GM23248 (cell line): ENCODE results near the gene CSMD2. TPM values are rescaled to one million over a fixed set of nuclear protein-coding genes. Genes with fewer than 3 reads are reported as not detected.

Experiments
- DNase-seq: peaks from one replicate; pipeline ENCODE4 v3.0.0-alpha.2; 2015
- H2AFZ ChIP-seq: fragments of 200-600 bp; sonication (generic); 2 replicates; pipeline ENCODE4 v1.6.1; 2016; ENCODE audit warnings: antibody characterized with exemption
- H3F3A ChIP-seq: fragments of 200-600 bp; sonication (generic); 2 replicates; pipeline ENCODE4 v1.6.1; 2016; ENCODE audit warnings: mild to moderate bottlenecking, antibody characterized with exemption, mixed run types; ENCODE audit not compliant: insufficient read depth
- H3K27ac ChIP-seq: fragments of 200-600 bp; sonication (generic); 2 replicates; pipeline ENCODE4 v1.5.1; 2016; ENCODE audit warnings: mild to moderate bottlenecking
- H3K27me3 ChIP-seq: fragments of 200-600 bp; sonication (generic); replicated peaks from 2 replicates; pipeline ENCODE4 v1.6.1; 2016; ENCODE audit warnings: mild to moderate bottlenecking; ENCODE audit not compliant: insufficient read depth
- H3K36me3 ChIP-seq: fragments of 200-600 bp; sonication (generic); 2 replicates; pipeline ENCODE4 v1.6.1; 2016; ENCODE audit warnings: low read depth, mild to moderate bottlenecking
- H3K4me1 ChIP-seq: fragments of 200-600 bp; sonication (generic); 2 replicates; pipeline ENCODE4 v1.6.1; 2016; ENCODE audit warnings: mild to moderate bottlenecking; ENCODE audit not compliant: insufficient read depth
- H3K4me2 ChIP-seq: fragments of 200-600 bp; sonication (generic); one replicate; pipeline ENCODE4 v1.6.1; 2016; ENCODE audit warnings: mild to moderate bottlenecking; ENCODE audit not compliant: unreplicated experiment
- H3K4me3 ChIP-seq: fragments of 200-600 bp; sonication (generic); 2 replicates; pipeline ENCODE4 v1.5.1; 2016; ENCODE audit warnings: mild to moderate bottlenecking
- H3K79me2 ChIP-seq: fragments of 200-600 bp; sonication (generic); 2 replicates; pipeline ENCODE4 v1.6.1; 2016; ENCODE audit warnings: mild to moderate bottlenecking; ENCODE audit not compliant: insufficient read depth
- H3K9ac ChIP-seq: fragments of 200-600 bp; sonication (generic); 2 replicates; pipeline ENCODE4 v1.6.1; 2016; ENCODE audit warnings: mild to moderate bottlenecking
- H3K9me2 ChIP-seq: fragments of 200-600 bp; sonication (generic); 2 replicates; pipeline ENCODE4 v1.6.1; 2016; ENCODE audit warnings: mixed run types, mild to moderate bottlenecking, moderate library complexity; ENCODE audit not compliant: insufficient read depth
- H3K9me3 ChIP-seq: fragments of 200-600 bp; sonication (generic); one replicate; pipeline ENCODE4 v1.6.1; 2017; ENCODE audit warnings: low read depth
- H4K20me1 ChIP-seq: fragments of 200-600 bp; sonication (generic); 2 replicates; pipeline ENCODE4 v1.6.0; 2016; ENCODE audit not compliant: insufficient read depth
- EZH2 ChIP-seq: fragments of 200-600 bp; sonication (generic); IDR thresholded peaks from 2 replicates; pipeline ENCODE4 v1.6.1; 2018; ENCODE audit warnings: antibody characterized with exemption, mild to moderate bottlenecking; ENCODE audit not compliant: insufficient read depth, poor library complexity, severe bottlenecking
- EZH2phosphoT487 ChIP-seq: fragments of 200-600 bp; sonication (generic); IDR thresholded peaks from 2 replicates; pipeline ENCODE4 v1.6.1; 2018; ENCODE audit warnings: antibody characterized with exemption, moderate library complexity, mild to moderate bottlenecking, low read depth; ENCODE audit not compliant: insufficient read depth
- WGBS, 2 experiments: methylation state at CpG; one replicate each; pipeline ENCODE4 v1.1.6; 2015 to 2017; ENCODE audit warnings: low lambda C conversion rate in 2 of 2, low coverage in 1 of 2; ENCODE audit errors: missing lambda C conversion rate in 2 of 2; 5-methylcytosine and 5-hydroxymethylcytosine counted together
- in situ Hi-C: fragments of 300-500 bp; cut with MboI; formaldehyde crosslinking; loops from 2 replicates; pipeline ENCODE4 v1.15.0; 2020
- polyA plus RNA-seq: library from polyadenylated mRNA; unstranded; fragments of >200 nt; fragmentation: Nextera tagmentation; extraction: Ambion mirVana; gene quantifications from 2 replicates; pipeline ENCODE4 v1.2.1, GENCODE V29; 2016
- total RNA-seq: library from RNA; depleted of rRNA; stranded (reverse); fragments of >200 nt; shearing (Covaris generic); gene quantifications from 2 replicates; pipeline ENCODE4 v1.2.3, GENCODE V29; 2014

The CSMD2 gene
- total and polyA plus RNA-seq, 2 experiments from 2014 or later, result 4.5 to 7.1 TPM

DNA sequence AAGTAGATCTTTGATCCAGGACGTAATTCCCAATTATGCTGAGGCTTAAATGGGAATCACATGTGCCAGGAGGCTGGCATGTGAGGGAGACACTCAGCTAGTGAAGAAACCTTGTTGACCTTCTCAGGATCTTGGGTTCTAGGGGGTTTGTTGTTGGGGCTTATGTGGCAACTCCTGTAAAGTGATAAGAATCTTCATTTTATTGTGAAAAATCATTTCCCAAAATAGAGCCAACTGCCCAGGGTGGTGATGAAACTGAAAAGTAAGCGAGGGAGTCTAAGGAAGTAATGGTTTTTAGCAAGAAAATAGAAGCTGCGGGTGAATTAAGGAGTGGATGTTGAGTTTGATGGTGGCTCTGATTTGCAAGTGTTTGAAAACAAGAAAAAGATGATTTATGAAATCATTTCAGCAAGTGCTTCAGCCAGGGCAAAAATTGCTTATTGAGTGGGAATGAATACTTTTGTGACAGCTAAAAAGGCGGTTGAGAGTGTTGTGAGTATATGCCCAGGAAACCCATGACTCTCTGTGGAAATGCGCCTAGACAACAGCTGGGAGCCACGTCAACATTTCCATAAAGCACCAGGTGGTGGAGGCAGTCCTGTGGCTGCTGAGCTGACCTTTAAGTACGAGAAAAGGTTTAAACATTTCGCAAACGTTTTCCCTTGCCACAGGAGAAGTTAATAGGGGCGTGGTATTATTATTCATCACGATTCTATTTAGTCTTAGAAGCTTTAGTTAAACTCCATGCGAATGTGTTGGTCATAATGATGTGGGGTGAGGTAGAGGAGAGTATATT, 198.5 kb downstream of the CSMD2 start:
- Histone ChIP-seq H3K4me2 (peak overlapping the region; percentile 20), H3K27ac (peak overlapping the region; percentile 75), H3K9me3 (no peaks in the 10 kb centered on the region), H3K36me3 (no peaks in the 10 kb centered on the region), H3F3A (peaks cover 22% of the 10 kb centered on the region), H4K20me1 (no peaks in the 10 kb centered on the region), H3K9ac (peak overlapping the region; percentile 57), H3K9me2 (no peaks in the 10 kb centered on the region), H3K4me3 (no peak overlapping the region), H3K4me1 (peaks cover 37% of the 10 kb centered on the region), H3K79me2 (no peaks in the 10 kb centered on the region), H2AFZ (no peak overlapping the region), H3K27me3 (no peaks in the 10 kb centered on the region)
- WGBS, 2 experiments, result 20% methylated on average over 12 of the region's 12 CpGs
- in situ Hi-C loops, result no loop called here
- TF ChIP-seq EZH2 (no peak), EZH2phosphoT487 (no peak)
- DNase-seq, result peak; percentile 95

GRCh38 chr1:33965086-33965485, 199.9 kb downstream of the CSMD2 start:
- 98% methylated on average over 3 of the region's 3 CpGs for WGBS, 2 experiments
- Histone ChIP-seq H3K4me1 (peaks cover 27% of the 10 kb centered on the region), H3K36me3 (no peaks in the 10 kb centered on the region), H3K79me2 (no peaks in the 10 kb centered on the region), H4K20me1 (no peaks in the 10 kb centered on the region), H3K27me3 (no peaks in the 10 kb centered on the region), H3K27ac (peak overlapping the region; percentile 75; the same call in 1 of the 2 replicates), H3K9me3 (no peaks in the 10 kb centered on the region), H3F3A (peaks cover 16% of the 10 kb centered on the region), H3K9me2 (no peaks in the 10 kb centered on the region), H2AFZ (no peak overlapping the region), H3K4me2 (no peak overlapping the region), H3K4me3 (no peak overlapping the region), H3K9ac (no peak overlapping the region)
- TF ChIP-seq EZH2phosphoT487, result no peak
- in situ Hi-C loops, result no loop called here
- peak; percentile 38 for DNase-seq

- Histone ChIP-seq H3F3A (peaks cover 14% of the 10 kb centered on the region), H3K4me2 (no peak overlapping the region), H3K4me1 (peaks cover 22% of the 10 kb centered on the region), H3K9me3 (no peaks in the 10 kb centered on the region), H3K79me2 (no peaks in the 10 kb centered on the region), H3K9me2 (no peaks in the 10 kb centered on the region), H3K27me3 (no peaks in the 10 kb centered on the region), H3K36me3 (no peaks in the 10 kb centered on the region), H4K20me1 (no peaks in the 10 kb centered on the region), H3K9ac (no peak overlapping the region), H3K27ac (no peak overlapping the region), H3K4me3 (no peak overlapping the region), H2AFZ (no peak overlapping the region)
- no peak for DNase-seq
- WGBS, 2 experiments, result 86 to 92% methylated on average over 4 of the region's 4 CpGs
- in situ Hi-C loops, result no loop called here
- TF ChIP-seq EZH2 (no peak), EZH2phosphoT487 (no peak)
Observed at GRCh38 chr1:33962061-33962460, 203.0 kb downstream of the CSMD2 start.

- Histone ChIP-seq H3K4me2 (no peak overlapping the region), H2AFZ (no peak overlapping the region), H3K79me2 (no peaks in the 10 kb centered on the region), H3K9me3 (no peaks in the 10 kb centered on the region), H4K20me1 (no peaks in the 10 kb centered on the region), H3K27ac (no peak overlapping the region), H3K4me1 (peaks cover 4% of the 10 kb centered on the region; the same call in 1 of the 2 replicates), H3K9me2 (no peaks in the 10 kb centered on the region), H3K27me3 (no peaks in the 10 kb centered on the region), H3F3A (0 out of 2 replicates have a peak, but pooled peaks cover under 1% of the 10 kb centered on the region), H3K36me3 (no peaks in the 10 kb centered on the region), H3K9ac (no peak overlapping the region), H3K4me3 (no peak overlapping the region)
- TF ChIP-seq EZH2, result no peak
- TF ChIP-seq EZH2phosphoT487, result no peak
- DNase-seq, result no peak
- in situ Hi-C loops, result no loop called here
- 98 to 99% methylated on average over 9 of the region's 9 CpGs for WGBS, 2 experiments
Observed at GRCh38 chr1:33960188-33960895, 204.7 kb downstream of the CSMD2 start.
